HepG2 (cell line): ENCODE data around the gene DST. TPM values are rescaled to one million over a fixed set of nuclear protein-coding genes. Genes with fewer than 3 reads are reported as not detected.

Experiments
- ARID2 ChIP-seq: sonication (generic); formaldehyde crosslinking; IDR thresholded peaks from 2 replicates; pipeline ENCODE4 v1.8.1; 2022; ENCODE audit warnings: mild to moderate bottlenecking, missing genetic modification reagents, borderline replicate concordance
- ATF7-NPFF ChIP-seq: sonication (generic); formaldehyde crosslinking; IDR thresholded peaks from 2 replicates; pipeline ENCODE4 v1.8.1; 2023; ENCODE audit warnings: mild to moderate bottlenecking, low read depth, missing genetic modification reagents, moderate library complexity
- CHD2 ChIP-seq: IDR thresholded peaks from 2 replicates; pipeline ENCODE4 v1.6.1; 2011; ENCODE audit warnings: low read depth, low read length, improper control_type of control experiment
- DMAP1 ChIP-seq: IDR thresholded peaks from 2 replicates; pipeline ENCODE4 v1.6.1; 2016
- EED ChIP-seq: sonication (generic); formaldehyde crosslinking; IDR thresholded peaks from 2 replicates; pipeline ENCODE4 v1.5.0; 2020; ENCODE audit warnings: mild to moderate bottlenecking, missing genetic modification reagents
- FLYWCH1 ChIP-seq: sonication (generic); formaldehyde crosslinking; IDR thresholded peaks from 2 replicates; pipeline ENCODE4 v1.8.1; 2023; ENCODE audit warnings: mild to moderate bottlenecking, missing genetic modification reagents
- GATA4 ChIP-seq: sonication (generic); IDR thresholded peaks from 2 replicates; pipeline ENCODE4 v1.6.1; 2016; ENCODE audit warnings: antibody characterized with exemption, low read depth, borderline replicate concordance
- IKZF1 ChIP-seq: fragments of 450-650 bp; IDR thresholded peaks from 2 replicates; pipeline ENCODE4 v1.7.1; 2016
- JUNB ChIP-seq: sonication (generic); formaldehyde crosslinking; IDR thresholded peaks from 2 replicates; pipeline ENCODE4 v1.8.0; 2022; ENCODE audit warnings: missing genetic modification reagents, mild to moderate bottlenecking, borderline replicate concordance
- KLF6 ChIP-seq: IDR thresholded peaks from 2 replicates; pipeline ENCODE4 v1.8.0; 2016; ENCODE audit warnings: missing biosample characterization, missing genetic modification reagents
- MIXL1 ChIP-seq: IDR thresholded peaks from 2 replicates; pipeline ENCODE4 v1.6.1; 2016
- MTA1 ChIP-seq: sonication (generic); formaldehyde crosslinking; IDR thresholded peaks from 2 replicates; pipeline ENCODE4 v1.4.0; 2020; ENCODE audit warnings: missing genetic modification reagents, mild to moderate bottlenecking, borderline replicate concordance
- PRMT3 ChIP-seq: sonication (generic); formaldehyde crosslinking; IDR thresholded peaks from 2 replicates; pipeline ENCODE4 v1.8.1; 2022; ENCODE audit warnings: low read depth, mild to moderate bottlenecking, moderate library complexity, missing genetic modification reagents, borderline replicate concordance
- RORA ChIP-seq: sonication (generic); formaldehyde crosslinking; IDR thresholded peaks from 2 replicates; pipeline ENCODE4 v1.5.0; 2020; ENCODE audit warnings: mild to moderate bottlenecking, missing genetic modification reagents, moderate library complexity
- ZBTB3 ChIP-seq: sonication (generic); formaldehyde crosslinking; IDR thresholded peaks from 2 replicates; pipeline ENCODE4 v1.4.0; 2020; ENCODE audit warnings: low read depth, mild to moderate bottlenecking, moderate library complexity, missing genetic modification reagents, borderline replicate concordance
- ZBTB42 ChIP-seq: sonication (generic); formaldehyde crosslinking; IDR thresholded peaks from 2 replicates; pipeline ENCODE4 v1.5.0; 2020; ENCODE audit warnings: mild to moderate bottlenecking, missing genetic modification reagents
- ZNF33B ChIP-seq: sonication (generic); formaldehyde crosslinking; IDR thresholded peaks from 2 replicates; pipeline ENCODE4 v1.5.1; 2020; ENCODE audit warnings: mild to moderate bottlenecking, missing genetic modification reagents
- ZNF563 ChIP-seq: sonication (generic); formaldehyde crosslinking; IDR thresholded peaks from 2 replicates; pipeline ENCODE4 v1.8.0; 2022; ENCODE audit warnings: mild to moderate bottlenecking, moderate library complexity, missing genetic modification reagents
- ZNF564 ChIP-seq: sonication (generic); formaldehyde crosslinking; IDR thresholded peaks from 2 replicates; pipeline ENCODE4 v1.8.1; 2023; ENCODE audit warnings: mild to moderate bottlenecking, missing genetic modification reagents
- polyA plus RNA-seq, 8 experiments: library from polyadenylated mRNA; depleted of rRNA in 3 of 8; stranded (reverse) in 7 of 8; unstranded in 1 of 8; fragments of >200 nt; fragmentation: Illumina TruSeq in 4 of 8; extraction: Trizol in 4 of 8; gene quantifications; 2 replicates each; pipeline versions ENCODE4 v1.2.1 to v1.2.3, GENCODE V29; 2011 to 2016; ENCODE audit warnings: low read depth in 4 of 8, missing spikeins in 1 of 8, mixed read lengths in 1 of 8; ENCODE audit not compliant: insufficient read depth in 1 of 8
- total RNA-seq, 5 experiments: library from RNA; depleted of rRNA; stranded (reverse); fragments of >200 nt; fragmentation: Illumina TruSeq; extraction: Trizol; gene quantifications; 2 replicates each; pipeline ENCODE4 v1.2.3, GENCODE V29; 2016; ENCODE audit warnings: low read depth in 1 of 5
- TF ChIP-seq, protein P1 (sequence below): sonication (generic); formaldehyde crosslinking; conservative IDR thresholded peaks from 2 replicates; pipeline ENCODE4 v1.4.0; 2020; ENCODE audit warnings: missing genetic modification reagents
- TF ChIP-seq, protein P2 (sequence below): sonication (generic); formaldehyde crosslinking; IDR thresholded peaks from 2 replicates; pipeline ENCODE4 v1.4.0; 2020; ENCODE audit warnings: mild to moderate bottlenecking, missing genetic modification reagents
- TF ChIP-seq, protein P3 (sequence below): sonication (generic); formaldehyde crosslinking; IDR thresholded peaks from 2 replicates; pipeline ENCODE4 v1.5.0; 2020; ENCODE audit warnings: mild to moderate bottlenecking, missing genetic modification reagents, borderline replicate concordance
- TF ChIP-seq, protein P4 (sequence below): IDR thresholded peaks from 2 replicates; pipeline ENCODE4 v1.6.1; 2016; ENCODE audit warnings: mild to moderate bottlenecking

Gene DST
- total and polyA plus RNA-seq, 2 of the 13 experiments (the other 11 are each of a cell fraction or from before 2014, with no cell fraction given) = 64.4 to 89.0 TPM

DNA sequence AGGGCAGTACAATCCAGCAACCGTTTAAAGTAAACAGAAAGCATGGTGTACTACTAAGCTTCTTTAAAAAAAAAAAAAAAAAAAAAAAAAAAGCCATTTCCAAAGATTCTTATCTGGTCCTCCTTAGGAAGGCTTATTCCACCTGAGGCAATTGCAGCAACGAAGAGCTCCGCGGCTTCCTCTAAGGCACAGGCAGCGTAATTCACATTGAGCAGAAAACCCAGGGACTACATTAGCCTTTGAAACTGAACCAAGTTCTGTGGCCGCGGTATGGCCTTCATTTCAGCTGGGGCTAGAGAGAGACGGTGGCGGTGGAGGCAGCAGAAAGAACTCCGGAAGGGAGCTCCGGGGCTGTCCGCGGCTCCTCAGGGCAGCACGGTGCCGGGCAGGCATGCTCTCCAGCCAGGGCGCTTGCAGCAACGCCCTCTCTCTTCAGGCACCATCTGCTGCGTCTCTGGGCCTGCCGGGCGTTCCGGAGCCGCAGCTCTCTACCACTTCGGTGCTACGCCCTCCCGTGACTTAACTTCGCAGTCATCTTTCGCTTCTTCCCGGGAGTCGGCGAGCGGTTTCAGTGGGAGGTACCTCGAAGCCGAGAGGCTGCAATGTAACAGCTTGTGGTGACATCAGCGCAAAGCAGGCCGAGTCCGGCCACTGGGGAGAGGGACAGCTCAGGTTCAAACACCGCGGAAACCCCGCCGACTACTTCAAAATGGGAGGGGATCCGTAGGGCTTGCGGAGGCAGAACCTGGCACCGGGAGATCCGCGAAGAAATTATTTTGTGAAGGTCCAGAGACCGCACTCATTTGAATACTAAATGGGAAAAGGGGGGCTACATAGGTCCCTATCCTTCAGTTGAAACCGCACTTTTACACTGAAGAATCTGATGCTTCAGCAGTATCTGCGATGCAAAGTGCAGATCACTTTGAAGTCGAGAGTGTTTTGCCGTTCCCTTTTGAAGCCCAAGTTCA lies 100.0 kb downstream of the DST start (continued):
- TF ChIP-seq ARID2 (CRISPR knock-in tag) (peak; percentile 97), EED (CRISPR knock-in tag) (peak; percentile 88; the same call in 1 of the 2 replicates), MTA1 (peak; percentile 94), IKZF1 (no peak), DMAP1 (peak; percentile 95), ZNF33B (CRISPR knock-in tag) (peak; percentile 94; the same call in 1 of the 2 replicates), GATA4 (no peak), PRMT3 (CRISPR knock-in tag) (peak; percentile 94; the same call in 1 of the 2 replicates), RORA (CRISPR knock-in tag) (no peak), KLF6 (CRISPR knock-in tag) (peak; percentile 92), CHD2 (0 out of 2 replicates have a peak, but pooled peaks have one; percentile 8), FLYWCH1 (CRISPR knock-in tag) (peak; percentile 74; the same call in 1 of the 2 replicates), ZBTB3 (CRISPR knock-in tag) (no peak), ZNF563 (CRISPR knock-in tag) (peak; percentile 97), MIXL1 (CRISPR knock-in tag) (peak; percentile 80), ATF7-NPFF (CRISPR knock-in tag) (peak; percentile 92), JUNB (no peak), ZBTB42 (CRISPR knock-in tag) (0 out of 2 replicates have a peak, but pooled peaks have one; percentile 52), ZNF564 (CRISPR knock-in tag) (peak; percentile 97)
- TF ChIP-seq, protein P1, sequence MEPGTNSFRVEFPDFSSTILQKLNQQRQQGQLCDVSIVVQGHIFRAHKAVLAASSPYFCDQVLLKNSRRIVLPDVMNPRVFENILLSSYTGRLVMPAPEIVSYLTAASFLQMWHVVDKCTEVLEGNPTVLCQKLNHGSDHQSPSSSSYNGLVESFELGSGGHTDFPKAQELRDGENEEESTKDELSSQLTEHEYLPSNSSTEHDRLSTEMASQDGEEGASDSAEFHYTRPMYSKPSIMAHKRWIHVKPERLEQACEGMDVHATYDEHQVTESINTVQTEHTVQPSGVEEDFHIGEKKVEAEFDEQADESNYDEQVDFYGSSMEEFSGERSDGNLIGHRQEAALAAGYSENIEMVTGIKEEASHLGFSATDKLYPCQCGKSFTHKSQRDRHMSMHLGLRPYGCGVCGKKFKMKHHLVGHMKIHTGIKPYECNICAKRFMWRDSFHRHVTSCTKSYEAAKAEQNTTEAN (CRISPR knock-in tag) = no peak; the same call in 1 of the 2 replicates
- TF ChIP-seq, protein P2, sequence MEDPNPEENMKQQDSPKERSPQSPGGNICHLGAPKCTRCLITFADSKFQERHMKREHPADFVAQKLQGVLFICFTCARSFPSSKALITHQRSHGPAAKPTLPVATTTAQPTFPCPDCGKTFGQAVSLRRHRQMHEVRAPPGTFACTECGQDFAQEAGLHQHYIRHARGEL (CRISPR knock-in tag) = 0 out of 2 replicates have a peak, but pooled peaks have one; percentile 35
- TF ChIP-seq, protein P3, sequence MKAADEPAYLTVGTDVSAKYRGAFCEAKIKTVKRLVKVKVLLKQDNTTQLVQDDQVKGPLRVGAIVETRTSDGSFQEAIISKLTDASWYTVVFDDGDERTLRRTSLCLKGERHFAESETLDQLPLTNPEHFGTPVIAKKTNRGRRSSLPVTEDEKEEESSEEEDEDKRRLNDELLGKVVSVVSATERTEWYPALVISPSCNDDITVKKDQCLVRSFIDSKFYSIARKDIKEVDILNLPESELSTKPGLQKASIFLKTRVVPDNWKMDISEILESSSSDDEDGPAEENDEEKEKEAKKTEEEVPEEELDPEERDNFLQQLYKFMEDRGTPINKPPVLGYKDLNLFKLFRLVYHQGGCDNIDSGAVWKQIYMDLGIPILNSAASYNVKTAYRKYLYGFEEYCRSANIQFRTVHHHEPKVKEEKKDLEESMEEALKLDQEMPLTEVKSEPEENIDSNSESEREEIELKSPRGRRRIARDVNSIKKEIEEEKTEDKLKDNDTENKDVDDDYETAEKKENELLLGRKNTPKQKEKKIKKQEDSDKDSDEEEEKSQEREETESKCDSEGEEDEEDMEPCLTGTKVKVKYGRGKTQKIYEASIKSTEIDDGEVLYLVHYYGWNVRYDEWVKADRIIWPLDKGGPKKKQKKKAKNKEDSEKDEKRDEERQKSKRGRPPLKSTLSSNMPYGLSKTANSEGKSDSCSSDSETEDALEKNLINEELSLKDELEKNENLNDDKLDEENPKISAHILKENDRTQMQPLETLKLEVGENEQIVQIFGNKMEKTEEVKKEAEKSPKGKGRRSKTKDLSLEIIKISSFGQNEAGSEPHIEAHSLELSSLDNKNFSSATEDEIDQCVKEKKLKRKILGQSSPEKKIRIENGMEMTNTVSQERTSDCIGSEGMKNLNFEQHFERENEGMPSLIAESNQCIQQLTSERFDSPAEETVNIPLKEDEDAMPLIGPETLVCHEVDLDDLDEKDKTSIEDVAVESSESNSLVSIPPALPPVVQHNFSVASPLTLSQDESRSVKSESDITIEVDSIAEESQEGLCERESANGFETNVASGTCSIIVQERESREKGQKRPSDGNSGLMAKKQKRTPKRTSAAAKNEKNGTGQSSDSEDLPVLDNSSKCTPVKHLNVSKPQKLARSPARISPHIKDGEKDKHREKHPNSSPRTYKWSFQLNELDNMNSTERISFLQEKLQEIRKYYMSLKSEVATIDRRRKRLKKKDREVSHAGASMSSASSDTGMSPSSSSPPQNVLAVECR (CRISPR knock-in tag) = peak; percentile 90
- TF ChIP-seq, protein P4, sequence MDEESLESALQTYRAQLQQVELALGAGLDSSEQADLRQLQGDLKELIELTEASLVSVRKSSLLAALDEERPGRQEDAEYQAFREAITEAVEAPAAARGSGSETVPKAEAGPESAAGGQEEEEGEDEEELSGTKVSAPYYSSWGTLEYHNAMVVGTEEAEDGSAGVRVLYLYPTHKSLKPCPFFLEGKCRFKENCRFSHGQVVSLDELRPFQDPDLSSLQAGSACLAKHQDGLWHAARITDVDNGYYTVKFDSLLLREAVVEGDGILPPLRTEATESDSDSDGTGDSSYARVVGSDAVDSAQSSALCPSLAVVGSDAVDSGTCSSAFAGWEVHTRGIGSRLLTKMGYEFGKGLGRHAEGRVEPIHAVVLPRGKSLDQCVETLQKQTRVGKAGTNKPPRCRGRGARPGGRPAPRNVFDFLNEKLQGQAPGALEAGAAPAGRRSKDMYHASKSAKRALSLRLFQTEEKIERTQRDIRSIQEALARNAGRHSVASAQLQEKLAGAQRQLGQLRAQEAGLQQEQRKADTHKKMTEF = peak; percentile 97
